Neural cell (in vitro differentiated cells): Measurements from ENCODE around the gene SHC1. TPM values are rescaled to one million over a fixed set of nuclear protein-coding genes. Genes with fewer than 3 reads are reported as not detected.

Source experiments
- H2AFZ ChIP-seq: fragments of 200-600, 300-800 bp; sonication (generic), shearing (Covaris generic); 2 replicates; pipeline ENCODE4 v1.6.0; 2014; ENCODE audit warnings: low read depth, mild to moderate bottlenecking, antibody characterized with exemption, low read length, moderate library complexity
- H3F3A ChIP-seq: fragments of 200-600 bp; shearing (Covaris generic); 2 replicates; pipeline ENCODE4 v1.6.1; 2016; ENCODE audit warnings: mild to moderate bottlenecking, moderate library complexity, mixed read lengths, antibody characterized with exemption, low read length; ENCODE audit not compliant: insufficient read depth, poor library complexity, severe bottlenecking
- H3K27ac ChIP-seq: fragments of 200-600, 300-800 bp; sonication (generic), shearing (Covaris generic); 2 replicates; pipeline ENCODE4 v1.5.1; 2014; ENCODE audit warnings: mild to moderate bottlenecking, low read length, moderate library complexity
- H3K27me3 ChIP-seq: fragments of 300-800, 200-600 bp; sonication (generic), shearing (Covaris generic); 2 replicates; pipeline ENCODE4 v1.6.0; 2014; ENCODE audit warnings: mild to moderate bottlenecking, low read depth, low read length, moderate library complexity; ENCODE audit not compliant: insufficient read depth
- H3K36me3 ChIP-seq: fragments of 300-800, 200-600 bp; sonication (generic), shearing (Covaris generic); 2 replicates; pipeline ENCODE4 v1.5.1; 2014; ENCODE audit warnings: mild to moderate bottlenecking, antibody characterized with exemption, low read length, moderate library complexity; ENCODE audit not compliant: insufficient read depth
- H3K4me2 ChIP-seq: fragments of 300-800, 200-600 bp; sonication (generic), shearing (Covaris generic); 2 replicates; pipeline ENCODE4 v1.6.0; 2014; ENCODE audit warnings: mild to moderate bottlenecking, low read length
- H3K4me3 ChIP-seq: fragments of 300-800, 200-600 bp; sonication (generic), shearing (Covaris generic); 2 replicates; pipeline ENCODE4 v1.5.1; 2014; ENCODE audit warnings: mild to moderate bottlenecking, low read length, moderate library complexity
- H3K79me2 ChIP-seq: fragments of 200-600 bp; shearing (Covaris generic); replicated peaks from 2 replicates; pipeline ENCODE4 v1.6.0; 2014; ENCODE audit warnings: mild to moderate bottlenecking, low read length, moderate library complexity; ENCODE audit not compliant: insufficient read depth
- H3K9ac ChIP-seq: fragments of 300-800, 200-600 bp; sonication (generic), shearing (Covaris generic); 2 replicates; pipeline ENCODE4 v1.6.1; 2016; ENCODE audit warnings: mild to moderate bottlenecking, low read length, mixed read lengths
- H3K9me2 ChIP-seq: fragments of 200-600 bp; shearing (Covaris generic); 2 replicates; pipeline ENCODE4 v1.6.1; 2016; ENCODE audit warnings: mild to moderate bottlenecking, low read length, mixed read lengths; ENCODE audit not compliant: insufficient read depth
- H3K9me3 ChIP-seq: fragments of 200-600, 300-800 bp; sonication (generic), shearing (Covaris generic); 2 replicates; pipeline ENCODE4 v1.6.1; 2016; ENCODE audit warnings: mild to moderate bottlenecking, mixed run types, low read length, moderate library complexity, mixed read lengths
- H4K20me1 ChIP-seq: fragments of 200-600 bp; shearing (Covaris generic); 2 replicates; pipeline ENCODE4 v1.6.1; 2016; ENCODE audit warnings: mild to moderate bottlenecking, mixed run types; ENCODE audit not compliant: insufficient read depth
- EP300 ChIP-seq: fragments of 450-650 bp; conservative IDR thresholded peaks from 2 replicates; pipeline ENCODE4 v1.6.1; 2014; ENCODE audit warnings: antibody characterized with exemption, mild to moderate bottlenecking, moderate library complexity; ENCODE audit not compliant: poor library complexity, severe bottlenecking
- EZH2 ChIP-seq: fragments of 200-600, 300-800 bp; shearing (Covaris generic), sonication (generic); IDR thresholded peaks from 2 replicates; pipeline ENCODE4 v1.6.1; 2014; ENCODE audit warnings: antibody characterized with exemption, low read length, borderline replicate concordance, mild to moderate bottlenecking; ENCODE audit not compliant: insufficient read depth, poor library complexity, severe bottlenecking
- MXI1 ChIP-seq: fragments of 450-650 bp; conservative IDR thresholded peaks from 2 replicates; pipeline ENCODE4 v1.6.1; 2014; ENCODE audit warnings: antibody characterized with exemption, mild to moderate bottlenecking; ENCODE audit not compliant: poor library complexity, severe bottlenecking
- POLR2AphosphoS5 ChIP-seq: IDR thresholded peaks from 2 replicates; pipeline ENCODE4 v1.6.1; 2012
- RAD21 ChIP-seq: fragments of 450-650 bp; conservative IDR thresholded peaks from 2 replicates; pipeline ENCODE4 v1.6.1; 2014; ENCODE audit warnings: antibody characterized with exemption, mild to moderate bottlenecking, moderate library complexity
- SMC3 ChIP-seq: fragments of 450-650 bp; conservative IDR thresholded peaks from 2 replicates; pipeline ENCODE4 v1.6.1; 2014; ENCODE audit warnings: antibody characterized with exemption, mild to moderate bottlenecking, moderate library complexity; ENCODE audit not compliant: poor library complexity
- TAF1 ChIP-seq: IDR thresholded peaks from 2 replicates; pipeline ENCODE4 v1.6.1; 2012; ENCODE audit warnings: low read depth
- polyA plus RNA-seq: library from polyadenylated mRNA; depleted of rRNA; stranded (reverse); fragments of >200 nt; gene quantifications from 2 replicates; pipeline ENCODE4 v1.2.3, GENCODE V29; 2014
- TF ChIP-seq, protein P1 (sequence below): fragments of 450-650 bp; IDR thresholded peaks from 2 replicates; pipeline ENCODE4 v1.5.1; 2014; ENCODE audit warnings: antibody characterized with exemption, mild to moderate bottlenecking, moderate library complexity; ENCODE audit not compliant: poor library complexity, severe bottlenecking
- TF ChIP-seq, protein P2 (sequence below): IDR thresholded peaks from 2 replicates; pipeline ENCODE4 v1.6.1; 2012; ENCODE audit warnings: borderline replicate concordance

Gene SHC1
- polyA plus RNA-seq, 1 donor from 2014 or later = 9.5 TPM

DNA sequence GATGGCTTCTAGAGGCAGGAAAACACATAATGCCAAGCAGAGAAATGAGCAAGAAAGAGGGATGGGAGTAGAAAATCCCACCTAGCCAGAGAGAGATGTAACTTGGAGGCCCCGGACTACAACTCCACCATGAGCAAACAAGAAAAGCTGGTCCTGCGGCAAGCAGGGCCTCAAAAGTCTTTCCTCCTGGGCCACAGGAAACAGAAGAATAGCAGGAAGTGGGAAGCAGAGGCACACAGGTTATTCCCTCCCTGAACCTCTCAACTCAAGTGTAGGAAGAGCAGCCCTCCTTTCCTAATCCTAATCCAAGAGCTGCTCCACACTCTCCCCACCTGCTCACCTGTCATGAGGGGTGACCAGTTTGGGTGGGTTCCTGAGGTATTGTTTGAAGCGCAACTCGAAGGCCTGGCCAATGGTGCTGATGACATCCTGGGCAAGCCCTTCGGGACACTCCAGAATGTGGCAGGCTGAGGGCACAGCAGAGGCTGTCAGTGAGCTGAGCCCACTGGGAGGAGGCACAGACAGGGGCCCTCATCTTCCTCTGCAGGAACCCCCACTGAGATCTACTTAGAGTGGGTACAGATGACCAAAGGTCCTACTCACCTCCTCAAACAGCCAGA, 3.1 kb downstream of the SHC1 start:
- no peak overlapping the region for H2AFZ ChIP-seq
- H3K27me3 ChIP-seq = no peaks in the 10 kb centered on the region
- H3K9ac ChIP-seq = no peak overlapping the region
- no peak overlapping the region for H3K27ac ChIP-seq
- no peaks in the 10 kb centered on the region for H3K9me3 ChIP-seq
- peaks cover 8% of the 10 kb centered on the region for H3K79me2 ChIP-seq
- no peaks in the 10 kb centered on the region for H4K20me1 ChIP-seq
- no peak overlapping the region for H3K4me3 ChIP-seq
- TF ChIP-seq EP300 (no peak), EZH2 (no peak), RAD21 (no peak), TAF1 (no peak), SMC3 (no peak), POLR2AphosphoS5 (no peak), MXI1 (no peak)
- TF ChIP-seq, protein P1, sequence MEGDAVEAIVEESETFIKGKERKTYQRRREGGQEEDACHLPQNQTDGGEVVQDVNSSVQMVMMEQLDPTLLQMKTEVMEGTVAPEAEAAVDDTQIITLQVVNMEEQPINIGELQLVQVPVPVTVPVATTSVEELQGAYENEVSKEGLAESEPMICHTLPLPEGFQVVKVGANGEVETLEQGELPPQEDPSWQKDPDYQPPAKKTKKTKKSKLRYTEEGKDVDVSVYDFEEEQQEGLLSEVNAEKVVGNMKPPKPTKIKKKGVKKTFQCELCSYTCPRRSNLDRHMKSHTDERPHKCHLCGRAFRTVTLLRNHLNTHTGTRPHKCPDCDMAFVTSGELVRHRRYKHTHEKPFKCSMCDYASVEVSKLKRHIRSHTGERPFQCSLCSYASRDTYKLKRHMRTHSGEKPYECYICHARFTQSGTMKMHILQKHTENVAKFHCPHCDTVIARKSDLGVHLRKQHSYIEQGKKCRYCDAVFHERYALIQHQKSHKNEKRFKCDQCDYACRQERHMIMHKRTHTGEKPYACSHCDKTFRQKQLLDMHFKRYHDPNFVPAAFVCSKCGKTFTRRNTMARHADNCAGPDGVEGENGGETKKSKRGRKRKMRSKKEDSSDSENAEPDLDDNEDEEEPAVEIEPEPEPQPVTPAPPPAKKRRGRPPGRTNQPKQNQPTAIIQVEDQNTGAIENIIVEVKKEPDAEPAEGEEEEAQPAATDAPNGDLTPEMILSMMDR = no peak
- TF ChIP-seq, protein P2, sequence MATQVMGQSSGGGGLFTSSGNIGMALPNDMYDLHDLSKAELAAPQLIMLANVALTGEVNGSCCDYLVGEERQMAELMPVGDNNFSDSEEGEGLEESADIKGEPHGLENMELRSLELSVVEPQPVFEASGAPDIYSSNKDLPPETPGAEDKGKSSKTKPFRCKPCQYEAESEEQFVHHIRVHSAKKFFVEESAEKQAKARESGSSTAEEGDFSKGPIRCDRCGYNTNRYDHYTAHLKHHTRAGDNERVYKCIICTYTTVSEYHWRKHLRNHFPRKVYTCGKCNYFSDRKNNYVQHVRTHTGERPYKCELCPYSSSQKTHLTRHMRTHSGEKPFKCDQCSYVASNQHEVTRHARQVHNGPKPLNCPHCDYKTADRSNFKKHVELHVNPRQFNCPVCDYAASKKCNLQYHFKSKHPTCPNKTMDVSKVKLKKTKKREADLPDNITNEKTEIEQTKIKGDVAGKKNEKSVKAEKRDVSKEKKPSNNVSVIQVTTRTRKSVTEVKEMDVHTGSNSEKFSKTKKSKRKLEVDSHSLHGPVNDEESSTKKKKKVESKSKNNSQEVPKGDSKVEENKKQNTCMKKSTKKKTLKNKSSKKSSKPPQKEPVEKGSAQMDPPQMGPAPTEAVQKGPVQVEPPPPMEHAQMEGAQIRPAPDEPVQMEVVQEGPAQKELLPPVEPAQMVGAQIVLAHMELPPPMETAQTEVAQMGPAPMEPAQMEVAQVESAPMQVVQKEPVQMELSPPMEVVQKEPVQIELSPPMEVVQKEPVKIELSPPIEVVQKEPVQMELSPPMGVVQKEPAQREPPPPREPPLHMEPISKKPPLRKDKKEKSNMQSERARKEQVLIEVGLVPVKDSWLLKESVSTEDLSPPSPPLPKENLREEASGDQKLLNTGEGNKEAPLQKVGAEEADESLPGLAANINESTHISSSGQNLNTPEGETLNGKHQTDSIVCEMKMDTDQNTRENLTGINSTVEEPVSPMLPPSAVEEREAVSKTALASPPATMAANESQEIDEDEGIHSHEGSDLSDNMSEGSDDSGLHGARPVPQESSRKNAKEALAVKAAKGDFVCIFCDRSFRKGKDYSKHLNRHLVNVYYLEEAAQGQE = no peak
- H3K36me3 ChIP-seq = no peaks in the 10 kb centered on the region
- no peaks in the 10 kb centered on the region for H3F3A ChIP-seq
- H3K9me2 ChIP-seq = no peaks in the 10 kb centered on the region
- H3K4me2 ChIP-seq = no peak overlapping the region

GRCh38 chr1:154966111-154966510, 4.4 kb downstream of the SHC1 start:
- Histone ChIP-seq H3F3A (no peaks in the 10 kb centered on the region), H3K4me3 (no peak overlapping the region), H3K36me3 (no peaks in the 10 kb centered on the region), H3K9ac (no peak overlapping the region), H4K20me1 (no peaks in the 10 kb centered on the region), H3K79me2 (peaks cover 13% of the 10 kb centered on the region), H3K27ac (no peak overlapping the region), H3K4me2 (no peak overlapping the region), H2AFZ (no peak overlapping the region), H3K27me3 (no peaks in the 10 kb centered on the region), H3K9me3 (no peaks in the 10 kb centered on the region), H3K9me2 (no peaks in the 10 kb centered on the region)
- TF ChIP-seq, protein P2 = no peak
- no peak for TF ChIP-seq EZH2
- TF ChIP-seq SMC3 = no peak
- TF ChIP-seq EP300 = no peak
- TF ChIP-seq TAF1 = no peak
